Brain microvascular endothelial cell (primary cell): ENCODE data around the gene RNU1-4.
"Not testable (repeated sequence)": the region's sequence is repeated elsewhere in the genome, so short reads cannot be mapped to it uniquely, and the experiment has no call there.

Experiments
- DNase-seq: peaks from one replicate; pipeline ENCODE4 v3.0.0-alpha.2; 2020
- H3K27ac ChIP-seq: fragments of 250-450 bp; sonication (Bioruptor Pico); 2 replicates; pipeline ENCODE4 v1.5.1; 2020; ENCODE audit warnings: mild to moderate bottlenecking, moderate library complexity
- H3K27me3 ChIP-seq: fragments of 250-450 bp; sonication (Bioruptor Pico); replicated peaks from 2 replicates; pipeline ENCODE4 v1.5.1; 2020; ENCODE audit warnings: mild to moderate bottlenecking
- H3K36me3 ChIP-seq: fragments of 250-450 bp; sonication (Bioruptor Pico); replicated peaks from 2 replicates; pipeline ENCODE4 v1.5.1; 2020; ENCODE audit warnings: mild to moderate bottlenecking
- H3K4me3 ChIP-seq: 2 replicates; pipeline ENCODE4 v1.5.1; 2011; ENCODE audit warnings: low read depth, mild to moderate bottlenecking, control low read depth, low read length, moderate library complexity
- in situ Hi-C: cut with HindIII; loops from 2 replicates; pipeline ENCODE4 v1.10.0; 2017; ENCODE audit warnings: low sequenced_read_pairs, low pct_ligation_motif_present

Gene RNU1-4

DNA sequence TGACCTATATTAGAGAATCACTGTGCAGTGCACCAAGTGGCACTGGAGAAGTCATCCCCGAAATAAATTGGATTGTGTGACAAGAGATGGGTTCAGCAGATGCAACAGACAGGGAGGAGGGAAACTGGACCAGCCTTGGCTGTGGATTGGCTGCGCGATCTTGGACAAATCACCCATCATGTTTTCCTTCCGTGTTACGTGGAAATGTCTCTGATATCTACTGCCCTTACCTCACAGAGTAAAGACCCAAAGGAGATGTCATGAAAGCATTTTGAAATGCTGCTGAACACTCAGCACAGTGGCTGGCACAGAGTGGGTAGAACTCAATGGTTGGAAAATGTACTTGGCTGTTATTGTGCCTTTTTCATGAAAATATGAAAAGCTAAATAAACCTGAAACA lies 39.2 kb downstream of the RNU1-4 start:
- DNase-seq: not testable (repeated sequence)

DNA sequence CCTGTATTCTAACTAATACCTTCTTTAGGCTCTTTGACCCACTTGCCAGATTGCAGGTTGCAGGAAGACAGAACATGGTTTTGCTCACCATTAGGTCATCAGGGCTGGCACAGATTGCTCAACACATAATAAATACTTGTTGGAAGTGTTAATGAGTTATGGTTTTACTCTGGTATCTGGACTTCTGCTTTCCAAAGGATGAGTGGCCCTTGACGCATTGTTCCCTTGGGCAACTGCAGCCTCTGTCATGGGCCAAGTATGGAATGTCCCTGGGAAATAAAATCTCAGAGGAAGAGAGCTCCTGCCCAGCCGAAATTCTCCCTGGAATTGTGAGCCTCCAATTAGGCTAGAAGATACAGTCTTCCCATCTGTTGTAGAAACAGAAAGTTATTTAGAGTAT lies 40.7 kb downstream of the RNU1-4 start:
- in situ Hi-C loops, H3K4me3 ChIP-seq, H3K36me3 ChIP-seq, DNase-seq, H3K27ac ChIP-seq, H3K27me3 ChIP-seq: not testable (repeated sequence)

More for the DNA sequence above, 39.2 kb downstream of the RNU1-4 start:
- H3K36me3 ChIP-seq, H3K27me3 ChIP-seq, H3K4me3 ChIP-seq, H3K27ac ChIP-seq, in situ Hi-C loops: not testable (repeated sequence)

DNA sequence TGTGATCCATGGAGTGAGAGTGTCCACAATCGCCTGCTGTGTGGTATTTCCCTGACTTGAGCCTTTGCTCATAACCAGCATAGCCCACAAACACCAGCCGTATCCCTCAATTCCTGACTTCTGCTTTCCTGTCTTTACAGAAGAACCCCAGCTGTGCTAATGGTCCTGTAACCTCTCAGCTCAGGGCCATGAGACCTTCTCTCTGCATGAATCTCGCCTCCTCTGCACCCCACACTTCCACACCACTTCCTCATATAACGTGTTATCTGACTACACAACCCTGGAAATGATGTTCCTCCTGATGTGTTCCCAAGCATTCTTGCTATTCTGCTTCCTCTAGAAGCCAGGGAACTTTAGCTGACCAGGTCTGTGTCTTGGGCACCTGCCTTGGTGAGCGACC lies 41.3 kb downstream of the RNU1-4 start:
- H3K4me3 ChIP-seq, DNase-seq, H3K27me3 ChIP-seq, H3K27ac ChIP-seq, in situ Hi-C loops, H3K36me3 ChIP-seq: not testable (repeated sequence)

DNA sequence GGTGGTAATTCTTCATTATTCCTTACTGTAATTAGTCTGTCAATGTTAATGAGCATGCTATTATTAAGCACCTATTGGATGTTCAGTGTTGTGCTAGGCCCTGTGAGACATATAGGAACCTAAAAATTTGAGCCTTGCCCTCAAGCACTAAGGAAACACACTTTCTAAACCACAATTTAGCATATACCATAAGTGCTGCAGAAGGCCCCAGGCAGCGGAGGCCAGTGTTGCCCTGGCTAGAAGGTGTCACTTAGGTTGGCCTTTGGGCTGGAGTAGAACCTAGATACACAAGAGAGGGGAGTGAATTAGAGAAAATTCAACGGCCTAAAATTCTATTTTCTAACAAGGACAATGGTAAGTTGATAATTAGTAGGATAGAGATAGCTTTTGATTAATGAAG lies 44.6 kb downstream of the RNU1-4 start:
- H3K4me3 ChIP-seq, DNase-seq, in situ Hi-C loops, H3K36me3 ChIP-seq, H3K27me3 ChIP-seq, H3K27ac ChIP-seq: not testable (repeated sequence)

DNA sequence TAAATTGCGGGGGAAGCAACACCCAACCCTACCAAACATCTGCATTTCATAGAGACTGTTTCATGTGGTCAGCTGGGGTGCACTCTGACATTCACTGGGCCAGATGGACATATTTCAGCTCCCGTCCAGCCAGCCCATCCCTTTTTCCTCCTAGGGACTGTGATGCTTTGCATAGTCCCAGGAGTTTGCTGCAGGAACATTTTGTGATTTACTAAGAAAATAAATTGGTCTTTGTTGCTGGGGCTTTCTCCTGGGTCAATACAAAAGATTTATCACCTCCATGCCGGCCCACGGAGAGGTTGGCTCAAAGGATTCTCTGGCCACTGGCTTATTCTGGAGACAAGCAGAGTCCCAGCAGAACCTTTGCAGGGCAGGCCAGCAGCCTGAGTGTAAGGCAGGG lies 46.0 kb downstream of the RNU1-4 start:
- in situ Hi-C loops, H3K4me3 ChIP-seq, DNase-seq, H3K27ac ChIP-seq, H3K36me3 ChIP-seq, H3K27me3 ChIP-seq: not testable (repeated sequence)

DNA sequence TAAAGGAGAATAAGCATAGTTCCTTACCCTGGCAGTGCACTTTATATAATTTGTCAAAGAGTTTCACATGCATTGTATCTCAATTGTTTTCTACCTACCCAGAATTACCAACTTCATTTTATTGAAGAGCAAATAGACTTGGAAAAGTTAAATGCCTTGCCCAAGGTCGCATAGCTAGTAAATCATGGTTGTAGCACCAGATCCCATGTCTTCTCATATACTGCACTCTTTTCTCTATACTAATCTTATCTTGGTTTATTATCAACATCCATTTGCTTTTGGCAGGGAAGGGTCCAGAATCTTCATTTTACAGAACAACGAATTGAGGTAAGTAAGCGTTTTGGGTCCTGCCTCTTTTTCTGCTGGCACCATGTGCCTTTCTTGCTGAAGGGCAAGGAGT lies 46.9 kb downstream of the RNU1-4 start:
- H3K27ac ChIP-seq, DNase-seq, in situ Hi-C loops: not testable (repeated sequence)

DNA sequence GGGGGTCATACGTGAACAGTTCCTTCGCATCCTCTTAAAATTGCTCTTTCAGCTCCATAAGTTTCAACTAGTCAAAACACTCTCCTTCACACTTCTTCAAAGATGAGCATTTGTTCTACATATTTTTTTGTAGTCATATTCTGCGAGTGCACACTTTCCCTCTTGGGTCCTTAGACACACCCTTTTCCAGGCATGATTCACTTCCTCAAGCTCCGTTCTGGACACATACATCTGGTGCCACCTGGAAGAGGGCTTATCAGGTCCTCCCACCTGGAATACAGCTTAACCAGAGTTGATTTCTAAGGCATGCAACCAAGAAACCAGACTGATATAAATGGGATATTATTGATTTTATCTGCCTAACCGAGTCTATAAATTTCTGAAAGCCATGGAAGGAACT lies 47.4 kb downstream of the RNU1-4 start:
- in situ Hi-C loops, H3K36me3 ChIP-seq, DNase-seq, H3K27ac ChIP-seq, H3K4me3 ChIP-seq, H3K27me3 ChIP-seq: not testable (repeated sequence)

More for the DNA sequence above, 46.9 kb downstream of the RNU1-4 start:
- not testable (repeated sequence) for H3K27me3 ChIP-seq, H3K4me3 ChIP-seq, H3K36me3 ChIP-seq
